ENCODE results near the gene ZNF248. TPM values are rescaled to one million over a fixed set of nuclear protein-coding genes. Genes with fewer than 3 reads are reported as not detected.

ZNF248 gene
- total and polyA plus RNA-seq, 9 of the 15 experiments (the other 6 are each of a cell fraction or from before 2014, with no cell fraction given): 4.5 to 16.5 (median 10.2) TPM

DNA sequence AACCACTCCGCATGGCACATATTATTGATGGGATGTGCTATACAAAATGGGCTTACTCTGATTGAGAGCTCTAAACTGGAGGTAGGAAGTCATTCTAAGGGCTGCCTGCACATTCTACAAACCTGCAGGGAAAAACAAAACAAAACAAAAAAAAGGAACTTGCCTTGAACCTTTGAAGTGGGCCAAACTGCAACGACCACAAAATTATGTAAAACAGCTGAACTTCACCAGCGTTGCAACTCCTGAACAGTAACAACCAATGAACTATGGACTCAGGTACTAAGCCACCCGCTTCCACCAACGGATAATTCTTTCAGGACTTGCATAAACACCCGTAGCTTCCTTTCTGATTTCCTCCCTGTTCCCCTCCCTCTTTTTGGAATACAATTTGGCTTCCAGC is 80.4 kb downstream of the ZNF248 start:
- H3K27ac ChIP-seq (ENCODE audit: extremely low read depth, low read depth, low read length): no peak overlapping the region
- FAIRE-seq (no peak), ATAC-seq (no peak), DNase-seq (ENCODE audit: extremely low read depth in 1 of 4, low spot score in 3 of 4) (no peak)
- no peak overlapping the region for H3K9ac ChIP-seq (ENCODE audit: insufficient read depth in 1 of 2, low read depth in 2 of 2, low read length in 2 of 2)
- H3K27me3 ChIP-seq (ENCODE audit: control insufficient read depth in 2 of 2, insufficient read depth in 2 of 2, low read length in 2 of 2): no peaks in the 10 kb centered on the region
- no peaks in the 10 kb centered on the region for H3K79me2 ChIP-seq (ENCODE audit: control insufficient read depth, insufficient read depth, low read length)
- intact Hi-C loops (cut with micrococcal nuclease): no loop called here
- no peak overlapping the region for H2AFZ ChIP-seq (ENCODE audit: low read depth, low read length)
- in situ Hi-C loops (cut with MboI): no loop called here
- TF ChIP-seq ZNF274 (IDR thresholded peaks at IDR 0.05; ENCODE audit: borderline replicate concordance, low read depth, low read length): no peak
- H3K9me3 ChIP-seq (replicated peaks; ENCODE audit: control insufficient read depth, insufficient read depth, low read depth, low read length): no peaks in the 10 kb centered on the region
- no TSS peak for BruUV-seq (replicated peaks)
- H3K9me1 ChIP-seq (ENCODE audit: control insufficient read depth, insufficient read depth, low read length): no peaks in the 10 kb centered on the region
- H4K20me1 ChIP-seq (replicated peaks; ENCODE audit: control insufficient read depth, insufficient read depth, low read length): no peaks in the 10 kb centered on the region
- POLR2A ChIA-PET: no interaction called here
- H3K4me2 ChIP-seq (ENCODE audit: insufficient read depth, low read length): no peak overlapping the region
- no peaks in the 10 kb centered on the region for H3K36me3 ChIP-seq (ENCODE audit: control insufficient read depth, insufficient read depth, low read length)
- no peaks in the 10 kb centered on the region for H3K4me1 ChIP-seq (replicated peaks in 1 of 2; ENCODE audit: control insufficient read depth in 2 of 2, insufficient read depth in 2 of 2, low read length in 2 of 2)
- no peak overlapping the region for H3K4me3 ChIP-seq
- CTCF ChIA-PET (ENCODE audit: low intra/inter-chr PET ratio): no interaction called here
- 1% methylated on average over 6 of the region's 6 CpGs for WGBS (ENCODE audit: insufficient coverage, low coverage, missing lambda C conversion rate)

DNA sequence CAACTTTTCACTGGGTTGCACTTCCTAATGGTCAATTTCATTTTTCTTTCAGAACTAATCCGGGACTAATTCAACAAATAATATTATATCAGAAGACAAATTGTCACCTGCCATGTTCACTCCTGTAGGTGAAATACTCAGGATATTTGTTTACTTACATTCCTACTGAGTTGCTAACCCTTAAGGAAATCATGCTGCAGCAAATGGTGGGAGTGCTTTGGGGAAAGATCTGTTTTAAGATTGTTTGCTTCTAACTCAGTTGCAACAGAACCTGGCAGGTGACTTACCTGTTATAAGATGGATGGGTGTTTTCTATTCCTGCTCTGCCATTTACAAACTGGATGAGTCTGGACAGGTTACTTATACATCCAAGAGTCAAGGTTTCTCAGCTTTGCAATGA is 81.8 kb downstream of the ZNF248 start:
- Histone ChIP-seq H3K4me2 (ENCODE audit: insufficient read depth, low read length) (no peak overlapping the region), H2AFZ (ENCODE audit: low read depth, low read length) (no peak overlapping the region), H3K4me3 (no peak overlapping the region), H3K27ac (ENCODE audit: extremely low read depth, low read depth, low read length) (no peak overlapping the region), H3K9ac (ENCODE audit: insufficient read depth in 1 of 2, low read depth in 2 of 2, low read length in 2 of 2) (no peak overlapping the region), H3K79me2 (ENCODE audit: control insufficient read depth, insufficient read depth, low read length) (no peaks in the 10 kb centered on the region), H3K36me3 (ENCODE audit: control insufficient read depth, insufficient read depth, low read length) (no peaks in the 10 kb centered on the region), H3K4me1 (replicated peaks in 1 of 2; ENCODE audit: control insufficient read depth in 2 of 2, insufficient read depth in 2 of 2, low read length in 2 of 2) (no peaks in the 10 kb centered on the region), H4K20me1 (replicated peaks; ENCODE audit: control insufficient read depth, insufficient read depth, low read length) (no peaks in the 10 kb centered on the region), H3K9me1 (ENCODE audit: control insufficient read depth, insufficient read depth, low read length) (no peaks in the 10 kb centered on the region), H3K27me3 (ENCODE audit: control insufficient read depth in 2 of 2, insufficient read depth in 2 of 2, low read length in 2 of 2) (no peaks in the 10 kb centered on the region), H3K9me3 (replicated peaks; ENCODE audit: control insufficient read depth, insufficient read depth, low read depth, low read length) (no peaks in the 10 kb centered on the region)
- no peak for DNase-seq (ENCODE audit: extremely low read depth in 1 of 4, low spot score in 3 of 4)
- intact Hi-C loops (cut with micrococcal nuclease) (no loop called here), in situ Hi-C loops (cut with MboI) (no loop called here)
- no TSS peak for BruUV-seq (replicated peaks)
- ChIA-PET CTCF (ENCODE audit: low intra/inter-chr PET ratio) (no interaction called here), POLR2A (no interaction called here)
- FAIRE-seq: no peak
- WGBS (ENCODE audit: insufficient coverage, low coverage, missing lambda C conversion rate): 0% methylated on average over 1 of the region's 1 CpG
- no peak for ATAC-seq
- TF ChIP-seq ATF4 (CRISPR knock-in tag; IDR thresholded peaks at IDR 0.05) (no peak), ZNF12 (CRISPR knock-in tag; IDR thresholded peaks at IDR 0.05) (no peak), ZBTB2 (IDR thresholded peaks at IDR 0.05) (no peak), STAG1 (CRISPR knock-in tag; IDR thresholded peaks at IDR 0.05; ENCODE audit: borderline replicate concordance) (no peak), ESRRB (CRISPR knock-in tag; IDR thresholded peaks at IDR 0.05; ENCODE audit: borderline replicate concordance) (no peak), ZNF696 (CRISPR knock-in tag; conservative IDR thresholded peaks at IDR 0.05) (no peak), YBX1 (IDR thresholded peaks at IDR 0.05) (no peak), BDP1 (IDR thresholded peaks at IDR 0.05; ENCODE audit: insufficient read depth, insufficient read length) (no peak), ZNF316 (IDR thresholded peaks at IDR 0.05) (no peak), FOS (IDR thresholded peaks at IDR 0.05; ENCODE audit: extremely low read depth, insufficient read length) (no peak)
- TF ChIP-seq, protein P1, sequence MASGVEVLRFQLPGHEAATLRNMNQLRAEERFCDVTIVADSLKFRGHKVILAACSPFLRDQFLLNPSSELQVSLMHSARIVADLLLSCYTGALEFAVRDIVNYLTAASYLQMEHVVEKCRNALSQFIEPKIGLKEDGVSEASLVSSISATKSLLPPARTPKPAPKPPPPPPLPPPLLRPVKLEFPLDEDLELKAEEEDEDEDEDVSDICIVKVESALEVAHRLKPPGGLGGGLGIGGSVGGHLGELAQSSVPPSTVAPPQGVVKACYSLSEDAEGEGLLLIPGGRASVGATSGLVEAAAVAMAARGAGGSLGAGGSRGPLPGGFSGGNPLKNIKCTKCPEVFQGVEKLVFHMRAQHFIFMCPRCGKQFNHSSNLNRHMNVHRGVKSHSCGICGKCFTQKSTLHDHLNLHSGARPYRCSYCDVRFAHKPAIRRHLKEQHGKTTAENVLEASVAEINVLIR (CRISPR knock-in tag; IDR thresholded peaks at IDR 0.05): no peak
- TF ChIP-seq, protein P2, sequence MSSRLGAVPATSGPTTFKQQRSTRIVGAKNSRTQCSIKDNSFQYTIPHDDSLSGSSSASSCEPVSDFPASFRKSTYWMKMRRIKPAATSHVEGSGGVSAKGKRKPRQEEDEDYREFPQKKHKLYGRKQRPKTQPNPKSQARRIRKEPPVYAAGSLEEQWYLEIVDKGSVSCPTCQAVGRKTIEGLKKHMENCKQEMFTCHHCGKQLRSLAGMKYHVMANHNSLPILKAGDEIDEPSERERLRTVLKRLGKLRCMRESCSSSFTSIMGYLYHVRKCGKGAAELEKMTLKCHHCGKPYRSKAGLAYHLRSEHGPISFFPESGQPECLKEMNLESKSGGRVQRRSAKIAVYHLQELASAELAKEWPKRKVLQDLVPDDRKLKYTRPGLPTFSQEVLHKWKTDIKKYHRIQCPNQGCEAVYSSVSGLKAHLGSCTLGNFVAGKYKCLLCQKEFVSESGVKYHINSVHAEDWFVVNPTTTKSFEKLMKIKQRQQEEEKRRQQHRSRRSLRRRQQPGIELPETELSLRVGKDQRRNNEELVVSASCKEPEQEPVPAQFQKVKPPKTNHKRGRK (tag; IDR thresholded peaks at IDR 0.05): no peak
